Spinal cord (tissue), 10 donors: ENCODE measurements around the gene ANXA2. TPM values are rescaled to one million over a fixed set of nuclear protein-coding genes. Genes with fewer than 3 reads are reported as not detected.

Experiments
- DNase-seq, 6 donors: peaks; one replicate each; pipeline versions ENCODE4 v3.0.0 to v3.0.0-alpha.2; 2013 to 2015; ENCODE audit warnings: low spot score in 6 of 6, low read depth in 4 of 6
- H3K27ac ChIP-seq: one replicate; pipeline ENCODE4 v1.5.1; 2013; ENCODE audit warnings: low read depth, low read length, control low read depth
- H3K27me3 ChIP-seq: one replicate; pipeline ENCODE4 v1.6.1; 2013; ENCODE audit warnings: low read length; ENCODE audit not compliant: control insufficient read depth, insufficient read depth
- H3K36me3 ChIP-seq: one replicate; pipeline ENCODE4 v1.6.1; 2013; ENCODE audit warnings: low read length; ENCODE audit not compliant: control insufficient read depth, insufficient read depth
- H3K4me1 ChIP-seq: one replicate; pipeline ENCODE4 v1.6.1; 2013; ENCODE audit warnings: low read length; ENCODE audit not compliant: control insufficient read depth, insufficient read depth
- H3K4me3 ChIP-seq: one replicate; pipeline ENCODE4 v1.5.1; 2013; ENCODE audit warnings: low read depth, low read length, control low read depth
- H3K9me3 ChIP-seq: one replicate; pipeline ENCODE4 v1.6.1; 2013; ENCODE audit warnings: low read length; ENCODE audit not compliant: control insufficient read depth, insufficient read depth
- WGBS: methylation state at CpG from one replicate; pipeline ENCODE4 v1.1.5; 2013; ENCODE audit warnings: missing lambda C conversion rate; ENCODE audit not compliant: insufficient coverage; 5-methylcytosine and 5-hydroxymethylcytosine counted together
- long read RNA-seq, 4 donors: transcript quantifications; one replicate each; lab custom pipeline, GENCODE V29; 2026
- polyA plus RNA-seq, 2 donors: library from polyadenylated mRNA; unstranded; fragments of 120-200 nt; gene quantifications; one replicate each; pipeline ENCODE4 v1.2.1, GENCODE V29; 2013; ENCODE audit not compliant: insufficient read length in 2 of 2
- total RNA-seq, 2 donors: library from RNA; depleted of rRNA in 1 of 2; stranded (reverse); fragments of 120-200 nt in 1 of 2; fragments of >200 nt in 1 of 2; gene quantifications; one replicate each; pipeline versions ENCODE4 v1.2.3 to v1.2.4, GENCODE V29; 2013 to 2014
- donor health status: healthy.

Gene ANXA2
- 1,000 to 10,000 TPM in 1 of 2 donors, 100 to 1,000 TPM in 1; 547 to 1,008 TPM for total RNA-seq
- polyA plus RNA-seq: 100 to 1,000 TPM; 119 to 276 TPM
- long read RNA-seq, donor 1, transcript ANXA2-203 (14 exons, 1,444 nt): minor isoform, 6 of 228 reads
- long read RNA-seq, donor 1, transcript ANXA2-204 (13 exons, 1,435 nt): major isoform, 135 of 228 reads
- long read RNA-seq, donor 1, partial matches to known transcripts: 77 of 228 reads
- long read RNA-seq, donor 1, other reads (novel, unspliced or antisense): 8 of 228 reads
- long read RNA-seq, donor 2, transcript ANXA2-204 (13 exons, 1,435 nt): major isoform, 8 of 15 reads
- long read RNA-seq, donor 2, partial matches to known transcripts: 6 of 15 reads
- long read RNA-seq, donor 2, other reads (novel, unspliced or antisense): 0 of 15 reads
- long read RNA-seq, donor 3, transcript ANXA2-204 (13 exons, 1,435 nt): major isoform, 41 of 65 reads
- long read RNA-seq, donor 3, partial matches to known transcripts: 20 of 65 reads
- long read RNA-seq, donor 3, other reads (novel, unspliced or antisense): 0 of 65 reads
- long read RNA-seq, donor 4, transcript ANXA2-203 (14 exons, 1,444 nt): minor isoform, 15 of 644 reads
- long read RNA-seq, donor 4, transcript ANXA2-204 (13 exons, 1,435 nt): major isoform, 263 of 644 reads
- long read RNA-seq, donor 4, partial matches to known transcripts: 324 of 644 reads
- long read RNA-seq, donor 4, other reads (novel, unspliced or antisense): 35 of 644 reads

DNA sequence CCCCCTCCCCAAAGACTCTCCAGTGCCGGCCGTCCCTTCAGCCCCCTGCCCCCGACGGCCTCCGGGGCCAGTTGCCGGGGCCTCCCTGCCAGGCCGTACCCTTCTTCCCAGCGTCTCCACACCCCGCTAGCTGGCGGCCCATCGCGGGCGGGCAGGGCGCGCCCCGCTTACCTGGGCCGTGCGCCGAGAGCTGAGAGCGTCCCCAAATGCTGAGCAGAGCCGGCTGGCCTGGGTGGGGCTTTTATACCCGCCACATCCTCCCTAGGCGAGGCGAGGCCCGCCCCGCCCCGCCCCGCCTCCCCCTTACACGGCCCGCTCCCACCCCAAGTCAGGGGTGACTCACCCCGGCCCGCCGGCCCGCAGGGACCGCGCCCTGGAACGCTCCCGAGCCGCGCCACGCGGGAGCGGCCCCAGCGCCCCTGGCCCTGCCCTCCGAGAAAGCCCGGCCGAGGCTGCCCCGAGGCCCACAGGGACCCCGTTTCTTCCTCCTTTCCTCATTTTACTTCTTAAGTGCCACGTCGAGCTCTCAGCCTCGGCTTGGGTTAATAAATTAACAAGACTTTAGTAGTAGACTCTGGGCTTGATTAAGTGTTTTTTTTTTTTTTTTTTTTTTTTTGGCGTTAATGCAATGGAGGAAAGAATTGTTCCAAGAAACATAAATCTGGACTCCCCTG is at the start of gene ANXA2:
TSS of gene ANXA2 (minus strand) at position 215 of the 674 bp plus-strand sequence. CDS start 11,911 bp downstream, outside the sequence.
- peak within 1 kb of the TSS; percentile 74 for H3K4me3 ChIP-seq
- WGBS: under 1% methylated on average over 44 of the region's 53 CpGs
- H3K36me3 ChIP-seq: no peaks in the 10 kb centered on the region
- peak within 1 kb of the TSS; percentile 94 for H3K27ac ChIP-seq
- H3K27me3 ChIP-seq: peaks cover 7% of the 10 kb centered on the region
- peak in 1 of 6 donors; percentile 78 for DNase-seq
- no peaks in the 10 kb centered on the region for H3K9me3 ChIP-seq
- peaks cover 48% of the 10 kb centered on the region for H3K4me1 ChIP-seq

DNA sequence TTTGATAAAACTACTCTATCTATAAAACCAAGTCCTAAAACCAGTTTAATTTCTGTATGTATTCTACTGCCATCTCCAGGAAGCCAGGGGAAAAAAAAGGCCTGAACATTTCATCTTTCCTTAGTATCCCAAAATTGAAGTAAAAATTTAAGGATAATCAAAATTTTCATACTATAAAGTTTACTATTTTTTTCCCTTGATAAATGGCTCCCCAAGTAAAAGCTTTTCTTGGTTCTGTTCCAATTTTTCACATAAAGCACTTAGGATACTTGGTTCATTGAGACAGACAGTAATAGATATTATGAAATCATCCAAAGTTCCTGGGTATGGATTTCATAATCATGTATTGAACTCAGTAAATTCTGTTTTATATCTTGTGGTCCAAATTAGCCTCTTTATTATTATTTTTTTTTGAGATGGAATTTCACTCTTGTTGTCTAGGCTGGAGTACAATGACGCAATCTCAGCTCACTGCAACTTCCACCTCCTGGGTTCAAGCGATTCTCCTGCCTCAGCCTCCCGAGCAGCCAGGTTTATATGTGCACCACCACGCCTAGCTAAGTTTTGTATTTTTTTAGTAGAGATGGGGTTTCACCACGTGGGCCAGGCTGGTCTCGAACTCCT is 46.6 kb upstream of the ANXA2 start:
- Histone ChIP-seq H3K36me3 (peaks cover under 1% of the 10 kb centered on the region), H3K27me3 (no peaks in the 10 kb centered on the region), H3K9me3 (no peaks in the 10 kb centered on the region), H3K4me3 (no peak overlapping the region), H3K27ac (no peak overlapping the region), H3K4me1 (no peaks in the 10 kb centered on the region)
- DNase-seq: peak in 3 of 6 donors; percentile 7 to 67 (median 39)
- WGBS: 88% methylated on average over 3 of the region's 6 CpGs

DNA sequence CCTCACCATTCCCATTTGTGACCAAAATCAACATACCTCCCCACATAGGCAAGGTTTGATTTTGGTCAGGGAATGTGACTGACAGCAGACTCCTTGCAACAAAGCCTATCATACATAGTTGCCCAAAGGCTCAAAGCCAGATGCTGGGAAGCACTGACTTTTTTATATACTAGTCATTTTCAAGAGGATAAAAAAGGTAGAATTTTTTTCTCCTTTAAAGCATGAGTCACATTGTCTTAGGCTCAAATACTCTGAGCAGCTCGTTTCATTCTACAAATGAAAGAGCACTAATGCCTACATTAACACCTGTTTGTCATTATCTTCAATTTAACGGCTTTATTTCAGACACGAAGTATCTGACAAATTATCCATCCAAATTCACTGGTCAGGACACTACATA is 45.0 kb upstream of the ANXA2 start:
- Histone ChIP-seq H3K4me3 (no peak overlapping the region), H3K36me3 (peaks cover 2% of the 10 kb centered on the region), H3K9me3 (no peaks in the 10 kb centered on the region), H3K4me1 (no peaks in the 10 kb centered on the region), H3K27me3 (no peaks in the 10 kb centered on the region), H3K27ac (no peak overlapping the region)
- WGBS: 65% methylated on average over 2 of the region's 3 CpGs
- peak in 1 of 6 donors; percentile 5 for DNase-seq

DNA sequence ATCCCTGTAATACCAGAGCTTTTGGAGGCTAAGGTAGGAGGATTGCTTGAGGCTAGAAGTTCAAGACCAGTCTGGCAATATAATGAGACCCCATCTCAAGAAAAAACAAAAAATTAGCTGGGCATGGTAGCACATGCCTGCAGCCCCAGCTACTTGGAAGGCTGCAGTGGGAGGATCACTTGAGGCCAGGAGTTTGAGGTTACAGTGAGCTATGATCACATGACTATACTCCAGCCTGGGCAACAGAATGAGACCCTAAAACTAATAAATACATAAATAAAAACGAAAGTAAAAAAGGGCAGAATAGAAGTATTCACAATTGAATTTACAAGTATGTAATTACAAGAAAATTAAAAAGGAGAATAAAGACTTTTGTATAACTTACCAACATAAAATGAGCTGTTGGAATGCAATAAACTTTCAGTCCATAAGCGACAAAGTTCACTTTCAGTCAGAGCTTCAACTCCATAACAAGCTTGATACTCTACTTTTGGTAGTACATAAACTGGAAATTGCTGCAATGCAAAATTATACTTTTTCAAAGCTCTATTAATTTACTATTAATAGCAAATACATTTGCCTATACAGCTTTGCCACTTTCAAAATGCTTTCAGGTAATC is 44.4 kb upstream of the ANXA2 start:
- Histone ChIP-seq H3K4me3 (no peak overlapping the region), H3K27me3 (no peaks in the 10 kb centered on the region), H3K9me3 (no peaks in the 10 kb centered on the region), H3K36me3 (peaks cover 2% of the 10 kb centered on the region), H3K4me1 (no peaks in the 10 kb centered on the region), H3K27ac (no peak overlapping the region)
- no CpG with 5 or more reads among the region's 2 CpGs for WGBS
- no peak for DNase-seq

- no peak overlapping the region for H3K4me3 ChIP-seq
- H3K27me3 ChIP-seq: no peaks in the 10 kb centered on the region
- H3K4me1 ChIP-seq: no peaks in the 10 kb centered on the region
- H3K27ac ChIP-seq: no peak overlapping the region
- H3K9me3 ChIP-seq: no peaks in the 10 kb centered on the region
- H3K36me3 ChIP-seq: peaks cover 2% of the 10 kb centered on the region
- DNase-seq: no peak
- WGBS: no CpG with 5 or more reads among the region's 1 CpG
Observed at GRCh38 chr15:60441331-60441730, 43.5 kb upstream of the ANXA2 start.

GRCh38 chr15:60438646-60439045 is 40.9 kb upstream of the ANXA2 start:
- no peak for DNase-seq
- Histone ChIP-seq H3K4me3 (no peak overlapping the region), H3K4me1 (no peaks in the 10 kb centered on the region), H3K27me3 (no peaks in the 10 kb centered on the region), H3K9me3 (no peaks in the 10 kb centered on the region), H3K36me3 (peaks cover 8% of the 10 kb centered on the region), H3K27ac (no peak overlapping the region)
- WGBS: no CpG with 5 or more reads among the region's 1 CpG

- no peak overlapping the region for H3K4me3 ChIP-seq
- H3K9me3 ChIP-seq: no peaks in the 10 kb centered on the region
- H3K27me3 ChIP-seq: no peaks in the 10 kb centered on the region
- no peaks in the 10 kb centered on the region for H3K4me1 ChIP-seq
- peaks cover 14% of the 10 kb centered on the region for H3K36me3 ChIP-seq
- no peak overlapping the region for H3K27ac ChIP-seq
- DNase-seq: no peak
- no CpG with 5 or more reads among the region's 1 CpG for WGBS
Observed at GRCh38 chr15:60428935-60429334, 31.1 kb upstream of the ANXA2 start.

DNA sequence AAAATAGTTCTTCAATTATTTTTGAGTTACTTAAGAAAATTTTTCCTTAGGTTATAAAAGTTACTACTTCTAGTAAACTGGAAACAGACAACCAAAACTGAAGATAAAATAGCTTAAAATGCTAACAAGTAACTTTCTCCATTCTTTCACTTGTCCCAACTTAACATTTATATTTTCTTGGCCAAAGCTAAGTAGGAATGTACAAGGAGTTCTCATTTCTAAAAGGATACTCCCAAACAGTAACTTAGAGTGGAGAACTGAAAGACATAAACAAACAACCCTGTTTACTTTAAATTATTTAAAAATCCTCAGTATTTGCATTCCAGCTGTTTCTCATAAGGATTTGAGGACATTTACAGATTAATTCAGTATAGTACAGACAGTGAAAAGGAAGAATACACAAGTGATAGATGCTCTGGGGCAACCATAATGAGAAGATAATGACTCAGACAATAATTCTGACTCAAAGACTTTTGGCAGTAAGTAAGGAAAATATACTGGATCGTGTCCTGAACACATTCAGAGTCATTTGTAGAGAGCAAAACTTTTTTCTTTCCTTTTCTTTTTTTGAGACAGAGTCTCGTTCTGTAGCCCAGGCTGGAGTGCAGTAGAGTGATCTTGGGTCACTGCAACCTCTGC is 29.2 kb upstream of the ANXA2 start:
- DNase-seq: peak in 1 of 6 donors; percentile 12
- no peak overlapping the region for H3K27ac ChIP-seq
- no CpG with 5 or more reads among the region's 2 CpGs for WGBS

More for the DNA sequence above, 29.2 kb upstream of the ANXA2 start:
- no peaks in the 10 kb centered on the region for H3K27me3 ChIP-seq
- H3K4me3 ChIP-seq: no peak overlapping the region
- no peaks in the 10 kb centered on the region for H3K4me1 ChIP-seq
- no peaks in the 10 kb centered on the region for H3K9me3 ChIP-seq
- H3K36me3 ChIP-seq: peaks cover 7% of the 10 kb centered on the region
